GM18520 (cell line): Measurements from ENCODE around the gene SCUBE1.

Experiments
- ATAC-seq: cut with Tn5 transposase; IDR thresholded peaks from one replicate; pipeline ENCODE4 v1.9.1; 2021; ENCODE audit not compliant: unreplicated experiment

SCUBE1 gene

DNA sequence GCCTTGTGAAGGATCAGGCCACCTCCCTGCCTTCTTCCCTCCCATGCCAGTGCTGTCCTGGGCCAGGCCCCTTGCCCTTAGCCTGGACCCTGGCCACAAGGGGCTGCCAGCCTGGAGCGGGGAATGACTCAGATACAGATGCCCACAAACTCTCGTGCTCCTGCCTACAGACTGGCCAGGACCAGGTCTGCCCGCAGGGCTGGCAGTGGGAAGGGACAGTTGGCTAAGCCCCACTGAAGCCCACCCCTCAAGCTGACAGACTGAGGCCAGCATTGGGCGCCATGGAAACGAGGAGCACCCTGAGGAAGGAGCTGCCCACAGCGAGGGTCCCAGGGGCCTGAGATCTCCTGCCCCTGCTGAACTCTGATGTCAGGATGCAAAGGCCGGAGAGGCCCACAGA lies 14.1 kb downstream of the SCUBE1 start:
- ATAC-seq, result no peak

DNA sequence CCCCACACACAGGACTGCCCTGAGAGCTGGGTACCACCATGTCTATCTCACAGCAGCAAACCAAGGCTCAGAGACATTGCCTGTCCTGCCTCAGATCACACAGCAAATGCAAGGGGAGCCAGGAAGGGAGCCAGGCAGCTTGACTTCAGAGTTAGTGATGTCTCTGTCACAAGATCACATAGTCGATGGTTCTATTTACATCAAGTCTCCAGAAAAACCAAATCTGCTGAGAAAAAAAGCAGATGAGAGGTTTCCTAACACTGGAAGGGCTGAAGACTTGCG lies 16.1 kb downstream of the SCUBE1 start:
- ATAC-seq, result no peak

DNA sequence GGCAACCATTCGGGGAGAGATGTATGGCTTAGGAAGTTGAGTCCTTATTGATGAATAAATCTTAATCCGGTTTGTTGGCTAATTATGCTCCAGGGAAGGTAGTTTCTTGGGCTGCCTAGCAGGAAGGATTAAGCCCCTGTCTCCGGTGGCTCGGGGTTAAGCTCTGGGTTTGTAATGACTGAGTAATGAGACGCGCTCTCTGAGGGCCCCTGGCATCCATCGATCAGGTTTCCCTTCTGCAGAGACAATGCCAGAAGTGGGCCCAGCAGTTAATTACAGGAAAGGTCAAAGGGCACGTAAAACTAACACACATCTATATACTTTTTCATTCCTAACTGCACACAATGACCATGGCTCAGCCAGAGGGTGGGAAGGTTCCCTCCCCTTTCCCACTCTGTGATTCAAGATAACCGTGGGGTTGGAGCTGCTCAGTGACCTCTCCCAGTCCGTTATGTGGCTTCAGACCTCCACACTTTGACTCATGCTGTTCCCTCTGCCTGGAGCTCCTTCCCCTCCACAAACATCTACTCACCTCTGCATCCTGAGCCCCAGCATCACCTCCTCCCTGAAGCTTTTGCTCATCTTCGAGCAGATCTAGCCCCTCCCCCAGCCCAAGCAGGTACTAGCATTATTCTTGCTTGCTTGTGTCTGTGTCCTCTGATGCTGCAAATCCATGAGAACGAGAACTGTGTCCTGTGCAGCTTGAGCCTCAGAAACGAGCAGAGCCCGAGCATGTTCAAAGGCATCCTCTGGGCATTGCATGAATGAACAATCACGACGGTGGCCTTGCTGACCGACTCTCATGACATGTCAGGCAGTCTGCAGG lies 16.6 kb downstream of the SCUBE1 start:
- ATAC-seq, result no peak

GRCh38 chr22:43325176-43325575 lies 18.0 kb downstream of the SCUBE1 start:
- no peak for ATAC-seq

DNA sequence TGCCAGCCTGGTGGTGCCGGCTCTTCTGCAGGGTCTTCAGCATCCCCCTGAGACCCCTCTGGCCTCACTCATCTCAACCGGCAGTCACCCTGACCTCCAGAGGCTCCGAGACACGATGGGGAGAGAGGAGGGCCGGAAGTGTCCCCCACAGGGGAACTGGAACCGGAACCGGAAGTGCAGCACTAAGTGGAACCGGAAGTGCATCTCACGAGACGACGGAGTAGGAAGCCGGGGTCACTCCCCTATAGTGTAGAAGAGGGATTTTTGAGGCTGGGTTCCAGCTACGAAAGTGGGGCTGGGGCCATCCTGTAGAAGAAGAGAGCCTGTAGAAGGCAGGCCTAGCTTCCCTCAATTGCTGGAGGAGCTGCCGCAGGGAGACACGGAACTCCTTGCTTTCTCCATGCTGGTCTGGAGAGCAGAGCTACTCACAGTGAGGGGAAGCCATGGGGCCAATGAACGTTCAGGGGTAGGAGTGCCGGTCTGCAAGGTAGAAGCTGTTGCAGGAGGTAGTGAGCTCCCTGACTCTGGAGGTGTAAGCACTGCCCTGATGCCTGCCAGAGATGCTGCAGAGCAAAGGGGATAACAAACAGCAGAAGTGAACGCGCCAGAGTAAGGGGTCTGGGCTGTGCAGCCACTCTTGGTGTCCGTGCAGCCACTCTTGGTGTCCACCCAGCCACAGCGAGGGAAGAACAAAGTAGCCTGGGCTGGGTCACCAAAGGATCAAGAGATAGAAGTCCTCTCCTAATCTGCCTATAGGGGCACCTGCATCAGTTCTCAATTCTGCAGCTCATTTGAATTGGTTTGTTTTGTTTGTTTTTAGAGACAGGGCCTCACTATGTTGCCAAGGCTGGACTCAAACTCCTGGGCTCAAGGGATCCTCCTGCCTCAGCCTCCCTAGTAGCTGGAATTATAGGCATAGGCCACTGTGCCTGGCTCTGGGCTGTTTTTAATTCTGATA lies 21.9 kb downstream of the SCUBE1 start:
- ATAC-seq, result no peak

- no peak for ATAC-seq
These were observed 23.3 kb downstream of the SCUBE1 start for GRCh38 chr22:43319661-43320486.

DNA sequence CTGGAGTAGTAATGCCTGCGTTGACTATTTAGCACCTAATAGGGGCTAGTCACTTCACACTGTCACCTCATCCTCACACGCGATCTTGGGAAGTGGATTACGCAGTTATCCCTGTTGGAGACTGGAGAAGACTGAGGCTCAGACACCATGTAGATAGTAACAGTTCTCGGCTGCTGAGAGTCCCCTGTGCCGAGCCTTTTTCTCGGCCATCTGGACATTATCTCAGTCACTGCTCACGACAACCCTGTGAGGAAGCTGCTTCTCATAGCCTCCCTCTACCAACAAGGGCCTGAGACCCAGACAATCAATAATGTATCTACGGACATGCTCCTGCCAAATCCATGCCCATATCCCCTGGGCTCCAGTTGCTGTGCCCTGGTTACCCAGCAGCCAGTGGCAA lies 25.9 kb downstream of the SCUBE1 start:
- ATAC-seq, result no peak

GRCh38 chr22:43315687-43316217 lies 27.4 kb downstream of the SCUBE1 start:
- ATAC-seq, result no peak

GRCh38 chr22:43314611-43315010 lies 28.6 kb downstream of the SCUBE1 start:
- no peak for ATAC-seq

- no peak for ATAC-seq
These were observed 29.2 kb downstream of the SCUBE1 start for GRCh38 chr22:43313890-43314474.

DNA sequence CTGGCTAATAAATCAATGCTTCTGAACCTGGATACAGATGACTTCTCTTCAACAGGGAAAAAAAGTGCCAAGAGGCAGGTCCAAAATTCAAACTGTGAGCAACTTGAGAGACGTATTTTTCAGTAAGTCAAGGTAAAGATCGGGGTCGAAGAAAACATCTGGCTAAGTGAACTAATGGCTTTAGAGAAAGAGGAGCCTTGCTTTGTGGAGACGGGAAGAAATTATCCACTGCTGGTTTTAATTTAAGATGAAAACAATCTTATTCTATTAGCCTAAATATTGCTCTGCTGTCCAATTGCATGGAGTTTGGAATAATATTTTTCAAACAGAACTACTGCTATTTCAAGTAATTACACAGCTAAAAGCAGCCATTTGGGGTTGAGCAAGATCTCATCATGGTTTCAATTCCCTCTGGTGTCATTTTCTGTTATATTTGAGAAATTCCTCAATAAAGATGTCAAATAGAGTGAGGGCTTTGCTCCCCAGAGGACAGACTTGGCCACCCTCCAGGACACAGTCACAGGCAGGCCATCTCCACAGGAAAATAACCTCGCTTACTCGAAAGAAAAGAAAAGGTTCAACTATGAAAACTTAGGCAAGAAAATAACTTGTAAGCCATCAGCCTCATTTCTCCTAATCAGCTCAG lies 29.8 kb downstream of the SCUBE1 start:
- no peak for ATAC-seq

DNA sequence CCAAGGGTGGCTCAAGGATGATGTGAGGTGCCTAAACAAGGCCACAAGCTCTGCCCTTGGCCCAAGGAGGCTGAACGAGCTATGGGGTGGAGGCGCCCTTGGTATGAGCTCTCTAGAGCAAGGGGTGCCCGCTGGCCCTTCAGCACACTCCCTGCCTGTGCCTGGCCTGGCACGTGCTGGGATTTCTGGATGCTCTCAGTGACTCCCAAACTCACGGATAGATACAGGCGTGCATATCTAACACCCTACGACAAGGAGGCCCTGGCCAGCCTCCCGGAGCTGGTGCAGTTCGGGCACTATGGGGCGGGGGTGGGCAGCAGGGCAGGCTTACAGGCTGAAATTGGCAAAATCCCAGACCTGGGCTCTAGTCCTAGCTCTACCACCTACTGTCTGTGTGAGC lies 30.6 kb downstream of the SCUBE1 start:
- no peak for ATAC-seq

DNA sequence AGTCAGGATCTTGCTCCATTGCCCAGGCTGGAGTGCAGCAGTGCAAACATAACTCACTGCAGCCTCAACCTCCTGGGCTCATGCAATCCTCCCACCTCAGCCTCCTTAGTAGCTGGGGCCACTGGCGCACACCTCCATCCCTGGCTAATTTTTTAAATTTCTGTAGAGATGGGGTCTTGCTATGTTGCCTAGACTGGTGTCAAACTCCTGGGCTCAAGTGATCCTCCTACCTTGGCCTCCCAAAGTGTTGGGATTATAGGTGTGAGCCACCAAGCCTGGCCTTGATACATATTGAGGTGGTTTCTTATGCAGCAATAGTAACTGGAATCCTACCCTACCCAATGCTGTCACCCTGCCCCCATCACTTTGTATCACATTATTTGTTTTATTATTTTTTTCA lies 32.4 kb downstream of the SCUBE1 start:
- no peak for ATAC-seq

- no peak for ATAC-seq
These were observed 32.9 kb downstream of the SCUBE1 start for GRCh38 chr22:43310311-43310710.

DNA sequence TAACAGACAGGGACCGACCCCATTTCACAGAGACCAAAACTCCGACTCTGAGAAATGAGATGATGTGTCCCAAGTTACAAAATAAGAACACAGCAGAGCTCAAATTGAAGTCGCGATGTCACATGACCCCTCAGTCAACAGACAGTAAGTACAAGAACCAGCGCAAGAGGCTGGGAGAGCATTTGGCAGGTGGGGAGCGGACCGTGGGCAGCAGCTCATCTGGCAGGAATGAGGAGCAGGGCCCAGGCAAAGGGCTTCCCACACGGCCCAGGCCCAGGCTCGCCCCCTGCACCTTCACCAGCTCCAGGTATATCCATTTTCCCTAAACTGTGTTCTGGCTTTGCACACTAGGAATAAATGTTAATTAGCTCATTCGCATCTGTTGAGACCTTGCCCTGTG lies 34.3 kb downstream of the SCUBE1 start:
- ATAC-seq, result no peak

DNA sequence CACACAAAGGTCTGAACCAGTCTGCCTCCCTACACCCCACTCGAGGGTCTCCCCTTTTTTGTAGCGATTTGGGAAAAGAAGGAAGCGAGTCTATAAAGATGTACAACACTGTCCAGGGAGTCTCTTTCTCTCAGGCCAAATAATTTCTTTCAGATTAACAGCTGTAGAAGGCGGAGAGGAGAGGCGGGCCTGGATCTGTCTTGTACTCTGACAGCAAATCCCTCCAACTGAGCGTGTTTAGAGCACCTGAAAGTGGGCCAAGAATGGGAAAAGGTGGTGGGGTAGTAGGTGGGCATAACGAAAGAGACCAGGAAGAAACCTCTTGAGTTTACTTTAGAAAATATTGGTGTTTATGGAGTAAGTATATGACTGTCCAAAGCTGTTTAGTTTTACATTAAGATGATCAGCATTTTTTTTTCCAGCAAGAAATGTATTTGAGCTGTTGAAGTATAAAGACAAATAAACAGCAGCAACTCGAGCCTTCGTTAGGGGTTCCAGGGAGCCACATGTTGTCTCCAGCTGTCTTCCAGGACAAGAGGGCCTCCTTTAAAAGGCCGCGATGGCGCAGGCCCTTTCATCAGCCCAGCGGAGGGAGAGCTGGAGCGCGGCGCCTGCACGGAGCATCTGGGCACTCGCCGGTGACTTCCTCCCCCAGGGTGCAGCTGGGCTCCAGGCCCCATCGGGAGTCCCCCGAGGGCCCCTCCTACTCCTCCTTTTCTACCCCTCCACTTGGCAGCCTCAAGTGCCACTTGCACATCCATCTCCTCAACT lies 34.9 kb downstream of the SCUBE1 start:
- no peak for ATAC-seq

GRCh38 chr22:43305806-43306205 lies 37.4 kb downstream of the SCUBE1 start:
- no peak for ATAC-seq

DNA sequence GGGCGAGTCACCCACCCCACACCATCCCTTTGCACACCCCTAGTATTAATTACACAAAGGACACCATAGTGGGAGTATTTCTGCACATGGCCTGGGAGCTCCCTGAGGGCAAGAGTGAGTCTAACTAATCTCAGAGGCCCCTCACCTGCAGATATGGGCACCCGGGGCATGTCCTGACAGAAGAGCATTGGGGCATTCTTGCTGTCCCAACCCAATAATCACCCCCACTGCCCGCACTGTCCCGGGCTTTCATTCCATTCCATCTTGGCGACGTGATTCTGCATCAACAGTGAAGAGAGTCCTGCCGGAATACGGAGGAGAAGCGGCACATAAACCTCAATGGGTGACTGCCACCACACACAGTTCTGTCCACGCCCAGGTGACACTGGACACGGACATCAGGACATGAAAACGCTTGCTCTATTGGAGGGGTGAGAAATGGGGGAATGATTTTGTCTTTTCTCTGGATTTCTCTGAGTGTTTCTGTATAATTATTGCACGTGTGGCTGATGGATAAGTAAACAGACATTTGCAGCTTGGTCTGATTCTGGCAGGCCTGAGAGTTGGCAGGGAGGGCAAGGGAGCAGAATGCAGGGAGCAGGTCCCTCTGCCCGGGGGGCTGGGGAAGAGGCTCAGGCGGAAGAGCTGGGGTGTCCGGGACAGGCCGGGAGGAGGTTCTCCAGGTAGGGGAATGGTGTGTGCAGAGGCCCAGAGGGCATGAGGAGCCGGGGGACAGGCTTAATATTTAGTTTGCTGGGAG lies 38.2 kb downstream of the SCUBE1 start:
- ATAC-seq, result no peak

DNA sequence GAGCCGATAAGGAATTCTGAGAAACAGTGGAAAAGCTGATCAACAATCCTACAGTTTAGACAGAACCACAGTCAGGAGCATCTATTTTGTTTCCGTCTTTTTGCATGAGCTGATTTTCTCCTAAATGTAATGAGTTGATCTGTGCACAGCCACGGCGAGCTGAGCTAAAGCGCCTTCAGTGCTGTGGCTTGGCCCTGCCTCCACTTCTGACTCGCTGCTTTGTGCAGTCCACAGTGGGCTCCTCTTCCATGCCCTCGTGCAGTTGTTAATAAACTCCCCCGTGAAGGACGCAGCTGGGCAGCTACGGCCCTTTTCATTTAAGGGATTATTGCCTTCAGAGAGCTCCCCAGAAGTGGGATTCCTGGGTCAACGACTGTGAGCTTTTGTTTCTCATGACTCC lies 39.4 kb downstream of the SCUBE1 start:
- ATAC-seq, result no peak
